GM19043 (cell line): Measurements from ENCODE around the gene RAPGEFL1.
"Not testable (repeated sequence)": the region's sequence is repeated elsewhere in the genome, so short reads cannot be mapped to it uniquely, and the experiment has no call there.

ENCODE experiments used
- ATAC-seq: cut with Tn5 transposase; IDR thresholded peaks from one replicate; pipeline ENCODE4 v1.9.1; 2021; ENCODE audit warnings: low read depth; ENCODE audit not compliant: unreplicated experiment

RAPGEFL1 gene

DNA sequence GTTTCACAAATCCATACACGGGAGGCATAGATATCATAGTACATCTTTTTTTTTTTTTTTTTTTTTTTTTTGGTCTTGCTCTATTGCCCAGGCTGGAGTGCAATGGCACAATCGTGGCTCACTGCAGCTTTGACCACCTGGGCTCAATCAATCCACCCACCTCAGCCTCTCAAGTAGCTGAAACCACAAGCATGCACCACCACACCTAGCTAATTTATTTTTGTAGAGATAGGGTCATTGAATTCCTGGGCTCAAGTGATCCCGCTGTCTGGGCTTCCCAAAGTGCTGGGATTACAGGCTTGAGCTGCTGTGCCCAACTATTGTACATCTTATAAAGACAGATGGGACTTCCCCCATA lies 3.5 kb upstream of the RAPGEFL1 start:
- no peak for ATAC-seq

DNA sequence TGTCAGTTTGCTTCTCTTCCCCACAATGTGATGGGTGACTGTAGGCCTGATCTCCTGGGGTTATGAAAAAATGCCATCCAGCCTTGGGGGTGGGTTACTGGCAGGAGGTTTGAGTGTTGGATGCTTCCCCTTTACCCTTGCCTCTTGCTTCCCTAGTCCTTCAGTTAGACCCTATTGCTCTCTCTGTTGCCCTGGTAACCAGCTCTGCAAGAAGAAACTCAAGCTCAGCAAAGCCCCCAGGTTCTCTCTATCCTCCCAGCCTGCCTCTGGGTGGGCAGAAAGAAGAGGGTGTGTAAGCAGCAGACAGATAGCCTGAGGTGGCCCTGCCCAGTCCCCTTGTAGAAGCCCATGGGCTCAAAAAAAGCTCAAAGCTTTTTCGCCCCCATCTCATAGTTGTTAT lies 2.8 kb upstream of the RAPGEFL1 start:
- ATAC-seq, result no peak

DNA sequence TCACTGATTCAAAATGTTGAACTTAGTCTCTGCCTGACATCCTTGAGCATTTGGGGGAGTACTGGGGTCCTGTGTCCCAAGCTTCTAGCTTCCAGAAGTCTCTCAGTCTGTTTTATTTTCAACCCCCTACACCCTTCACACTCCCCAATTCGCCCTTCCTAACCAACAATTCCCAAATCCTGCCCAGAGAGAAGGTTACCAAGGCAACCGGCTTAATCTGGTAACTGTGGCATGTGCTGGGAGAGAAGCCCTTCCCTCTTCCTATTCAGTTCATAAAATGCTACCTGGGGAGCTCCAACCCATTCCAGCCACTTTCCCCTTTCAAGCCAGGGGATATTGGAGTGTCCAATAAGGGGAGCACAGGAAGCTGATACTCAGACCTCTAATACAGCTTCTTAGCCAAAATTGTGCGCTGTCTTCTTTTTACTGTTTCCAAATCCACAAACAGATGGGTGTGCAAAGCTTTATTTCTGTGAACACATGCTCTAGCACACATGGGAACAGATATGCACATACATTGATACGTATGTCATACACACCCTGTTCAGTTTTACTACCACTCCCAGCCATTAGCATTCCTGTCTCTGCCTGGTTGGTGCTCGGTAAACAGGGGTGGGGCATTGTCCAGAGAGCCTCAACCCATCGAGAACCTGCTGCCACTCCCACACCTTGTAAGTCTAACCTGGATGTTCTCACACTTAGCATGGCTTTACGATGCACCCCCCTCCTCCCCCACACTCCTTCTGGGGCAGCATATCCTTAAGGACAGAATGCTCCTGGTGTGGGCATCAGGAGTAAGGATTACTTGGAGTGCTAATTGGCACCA lies 1.1 kb upstream of the RAPGEFL1 start:
- ATAC-seq, result no peak

DNA sequence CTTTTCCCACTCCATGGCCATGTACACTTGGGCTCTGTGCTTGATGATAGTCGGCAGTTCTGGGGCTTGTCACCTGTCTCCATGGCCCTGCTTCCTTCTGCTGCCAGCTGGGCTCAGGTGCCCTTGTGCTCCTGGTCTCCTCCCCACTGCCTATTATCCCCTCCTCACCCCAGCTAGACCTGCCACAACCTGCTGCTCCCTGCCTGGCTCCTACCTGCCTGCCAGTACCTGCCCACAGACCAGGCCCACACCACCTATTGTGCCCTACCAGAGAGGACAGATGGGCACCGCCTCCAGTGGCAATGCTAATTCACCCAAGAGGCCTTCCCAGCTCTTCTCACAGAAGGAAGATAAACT lies 538 bp upstream of the RAPGEFL1 start:
- no peak for ATAC-seq

DNA sequence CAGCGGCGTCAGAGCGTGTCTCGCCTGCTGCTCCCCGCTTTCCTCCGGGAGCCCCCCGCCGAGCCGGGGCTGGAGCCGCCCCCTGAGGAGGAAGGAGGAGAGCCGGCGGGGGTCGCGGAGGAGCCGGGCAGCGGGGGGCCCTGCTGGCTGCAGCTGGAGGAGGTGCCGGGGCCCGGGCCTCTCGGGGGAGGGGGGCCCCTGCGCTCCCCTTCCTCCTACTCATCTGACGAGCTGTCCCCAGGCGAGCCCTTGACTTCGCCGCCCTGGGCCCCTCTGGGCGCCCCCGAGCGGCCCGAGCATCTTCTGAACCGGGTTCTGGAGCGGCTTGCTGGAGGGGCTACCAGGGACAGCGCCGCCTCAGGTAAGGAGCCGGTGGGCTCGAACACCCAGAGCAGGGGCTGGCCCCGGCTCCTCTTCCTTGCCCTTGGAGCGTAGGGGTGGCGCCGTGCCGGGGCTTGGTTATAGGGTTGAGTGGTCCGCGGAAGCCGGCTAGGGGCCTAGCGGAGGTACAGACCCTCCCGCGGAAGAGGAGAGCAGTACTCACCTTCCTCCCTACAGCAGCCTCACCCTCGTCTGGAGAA lies 841 bp downstream of the RAPGEFL1 start:
- no peak for ATAC-seq

DNA sequence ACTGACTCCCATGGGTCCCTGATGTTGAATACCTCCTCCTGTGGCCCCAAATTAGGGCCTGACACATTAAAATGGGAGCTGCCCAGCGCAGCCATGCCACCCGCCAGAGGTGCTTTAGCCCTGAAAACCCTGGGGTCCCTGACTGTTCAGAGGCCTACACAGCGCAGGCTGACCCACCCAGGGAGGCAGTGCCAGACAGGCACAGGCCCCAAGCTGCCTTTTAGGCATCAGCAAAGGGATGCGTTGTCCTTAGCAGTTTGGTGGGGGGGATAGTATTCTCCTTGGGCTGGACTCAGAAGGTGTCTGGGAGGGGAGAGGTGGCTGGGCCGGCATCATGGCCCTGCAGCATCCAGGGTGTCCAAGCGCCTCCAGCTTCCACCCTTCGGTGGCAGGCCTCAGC lies 1.4 kb downstream of the RAPGEFL1 start:
- ATAC-seq, result no peak

DNA sequence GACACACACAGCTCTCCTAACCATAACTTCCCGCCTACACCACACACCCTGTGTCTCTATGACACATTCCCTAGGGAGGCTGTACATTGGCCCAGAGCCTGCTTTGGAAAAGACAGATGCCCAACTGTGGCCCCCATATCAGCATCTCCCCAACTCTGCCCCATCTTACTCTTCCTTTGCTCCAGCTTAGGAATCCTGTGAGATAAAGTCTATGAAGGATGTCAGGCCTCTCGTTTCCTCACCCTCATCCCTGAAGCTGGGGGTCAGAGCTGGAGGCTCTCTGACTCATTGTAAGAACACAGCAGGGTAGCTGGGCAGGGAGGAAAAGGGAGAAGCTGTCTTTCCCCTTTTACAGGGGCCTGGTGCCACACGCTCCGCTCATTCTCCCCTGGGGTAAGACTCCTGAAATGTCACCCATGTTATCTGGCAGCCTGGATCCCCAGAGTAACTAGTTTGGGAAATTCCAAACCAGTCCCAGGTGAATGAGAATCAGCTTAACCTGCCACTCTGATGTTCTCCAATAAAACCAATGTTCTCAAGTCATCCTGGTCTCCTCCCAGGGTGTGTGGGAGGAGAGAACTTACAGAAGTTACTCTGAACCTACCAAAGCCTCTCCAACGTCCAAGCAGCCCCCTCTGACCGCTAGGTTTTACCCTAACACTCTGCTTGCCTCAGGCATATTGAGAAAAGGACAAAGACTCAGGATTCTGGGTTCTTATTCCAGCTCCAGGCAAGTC lies 2.8 kb downstream of the RAPGEFL1 start:
- ATAC-seq, result no peak

DNA sequence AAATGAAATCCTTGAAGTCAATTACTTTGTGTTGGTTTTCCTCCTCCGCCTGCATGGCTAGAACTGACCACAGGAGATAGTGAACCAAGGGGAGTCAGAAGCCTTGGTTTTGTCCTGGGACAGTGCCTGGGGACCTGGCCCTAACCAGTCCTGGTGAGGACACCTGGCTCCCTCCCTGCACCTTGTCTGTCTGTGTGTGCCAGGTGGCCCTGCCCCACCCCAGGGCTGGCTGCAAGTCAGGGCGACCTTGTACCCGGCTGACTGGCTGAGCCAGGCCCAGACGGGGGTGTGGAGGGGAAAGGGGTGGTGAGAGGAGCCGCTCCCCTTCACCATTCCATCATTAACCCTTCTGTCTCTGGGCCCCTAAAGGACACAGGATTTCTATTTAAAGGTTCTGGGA lies 3.4 kb downstream of the RAPGEFL1 start:
- no peak for ATAC-seq

DNA sequence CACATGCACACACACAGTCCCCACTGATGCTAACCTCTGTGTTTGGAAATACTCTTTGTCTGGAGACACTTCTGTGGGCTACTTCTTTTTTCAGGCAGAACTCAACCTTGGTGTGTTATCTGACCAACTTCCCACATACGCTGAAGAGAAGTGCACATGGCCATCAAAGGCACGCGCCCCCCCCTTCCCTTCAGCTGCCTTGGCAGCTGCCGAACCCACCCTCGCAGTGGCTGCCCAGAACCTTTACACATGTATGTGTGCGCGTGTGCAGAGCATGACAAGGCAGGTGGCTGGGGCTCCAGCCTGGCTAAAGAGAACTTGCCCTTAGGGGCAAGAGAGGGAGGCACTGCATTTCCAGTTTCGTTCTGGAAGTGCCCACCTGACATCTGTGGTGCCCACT lies 3.9 kb downstream of the RAPGEFL1 start:
- no peak for ATAC-seq

DNA sequence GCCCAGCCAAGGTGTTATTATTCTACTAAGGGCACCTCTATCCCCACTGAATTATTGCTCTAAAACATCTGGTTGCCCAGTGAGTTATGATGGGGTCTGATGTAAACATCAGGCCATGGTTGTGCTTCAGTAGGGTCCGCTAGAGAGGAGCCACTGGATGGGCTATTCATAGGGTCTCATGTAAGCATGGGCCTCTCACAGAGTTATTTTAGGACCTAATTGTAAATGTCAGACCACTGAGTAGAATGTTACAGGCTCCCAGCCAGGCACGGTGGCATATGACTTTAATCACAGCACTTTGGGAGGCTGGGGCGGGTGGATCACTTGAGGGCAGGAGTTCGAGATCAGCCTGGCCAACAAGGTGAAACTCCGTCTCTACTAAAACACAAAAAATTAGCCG lies 5.3 kb downstream of the RAPGEFL1 start:
- no peak for ATAC-seq

DNA sequence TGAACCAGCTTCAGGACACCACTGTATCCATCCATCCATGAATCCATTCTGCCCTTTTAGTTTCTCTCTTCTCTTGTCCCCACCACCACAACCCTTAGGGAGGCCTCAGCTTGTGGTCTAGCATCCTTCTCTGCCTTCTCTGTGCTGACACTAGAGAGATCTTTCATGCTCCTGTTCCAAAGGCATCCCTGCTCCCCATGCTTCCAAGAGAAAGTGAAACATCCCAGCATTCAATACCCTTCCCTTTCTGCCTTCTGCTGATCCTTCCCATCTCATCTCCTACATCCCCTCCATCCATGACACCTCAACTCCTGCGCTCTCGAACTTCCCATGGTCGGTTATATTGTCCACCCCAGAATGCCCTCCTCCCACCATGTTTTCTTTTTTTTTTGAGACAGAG lies 10.0 kb downstream of the RAPGEFL1 start:
- no peak for ATAC-seq

DNA sequence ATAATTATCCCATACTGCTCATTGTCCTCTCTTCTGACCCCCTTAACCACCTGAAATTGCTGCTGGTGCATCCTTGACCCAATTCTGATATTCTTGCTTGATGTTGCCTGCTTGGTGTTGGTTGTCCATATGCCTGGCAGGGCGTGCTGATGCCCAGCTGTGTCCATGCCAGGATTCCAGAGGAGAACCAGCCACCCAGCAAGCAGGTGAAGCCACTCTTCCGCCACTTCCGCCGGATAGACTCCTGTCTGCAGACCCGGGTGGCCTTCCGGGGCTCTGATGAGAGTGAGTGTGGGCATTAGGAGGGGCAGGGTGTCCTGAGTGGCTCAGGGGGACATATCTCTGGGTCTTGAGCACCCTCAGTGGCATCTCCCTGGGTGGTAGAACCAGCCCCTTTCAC lies 11.4 kb downstream of the RAPGEFL1 start:
- ATAC-seq, result no peak

DNA sequence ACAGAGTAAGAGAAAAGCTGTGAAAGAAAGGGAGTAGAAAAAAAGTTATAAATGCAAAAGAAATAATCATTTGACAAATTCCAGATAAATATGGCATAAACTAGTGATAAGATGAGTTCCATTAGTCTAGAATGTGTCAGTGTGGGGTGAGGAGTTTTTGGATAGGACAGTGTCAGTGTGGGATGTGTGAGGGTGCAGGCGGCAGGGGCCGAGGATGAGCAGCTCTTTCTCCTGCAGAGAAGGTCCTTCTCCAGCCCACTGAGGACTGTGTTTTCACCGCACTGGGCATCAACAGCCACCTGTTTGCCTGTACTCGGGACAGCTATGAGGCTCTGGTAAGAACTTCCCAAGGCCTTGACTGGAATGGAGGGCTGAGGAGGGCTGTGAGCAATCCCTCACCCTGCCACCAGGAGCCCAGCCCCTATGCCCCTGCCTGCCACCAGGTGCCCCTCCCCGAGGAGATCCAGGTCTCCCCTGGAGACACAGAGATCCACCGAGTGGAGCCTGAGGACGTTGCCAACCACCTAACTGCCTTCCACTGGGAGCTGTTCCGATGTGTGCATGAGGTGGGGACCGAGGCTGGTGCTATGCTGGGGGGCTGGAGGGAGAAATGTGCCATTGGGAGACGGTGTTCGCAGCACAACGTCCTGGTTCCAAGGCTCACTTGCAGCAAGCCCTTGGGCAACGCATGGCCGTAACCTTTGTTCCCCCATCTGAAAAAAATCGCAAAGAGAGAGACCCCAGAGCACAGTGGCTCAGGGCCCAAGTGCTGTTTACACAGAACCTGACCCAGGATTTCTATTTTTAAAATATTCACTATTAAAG lies 13.1 kb downstream of the RAPGEFL1 start:
- ATAC-seq, result no peak

DNA sequence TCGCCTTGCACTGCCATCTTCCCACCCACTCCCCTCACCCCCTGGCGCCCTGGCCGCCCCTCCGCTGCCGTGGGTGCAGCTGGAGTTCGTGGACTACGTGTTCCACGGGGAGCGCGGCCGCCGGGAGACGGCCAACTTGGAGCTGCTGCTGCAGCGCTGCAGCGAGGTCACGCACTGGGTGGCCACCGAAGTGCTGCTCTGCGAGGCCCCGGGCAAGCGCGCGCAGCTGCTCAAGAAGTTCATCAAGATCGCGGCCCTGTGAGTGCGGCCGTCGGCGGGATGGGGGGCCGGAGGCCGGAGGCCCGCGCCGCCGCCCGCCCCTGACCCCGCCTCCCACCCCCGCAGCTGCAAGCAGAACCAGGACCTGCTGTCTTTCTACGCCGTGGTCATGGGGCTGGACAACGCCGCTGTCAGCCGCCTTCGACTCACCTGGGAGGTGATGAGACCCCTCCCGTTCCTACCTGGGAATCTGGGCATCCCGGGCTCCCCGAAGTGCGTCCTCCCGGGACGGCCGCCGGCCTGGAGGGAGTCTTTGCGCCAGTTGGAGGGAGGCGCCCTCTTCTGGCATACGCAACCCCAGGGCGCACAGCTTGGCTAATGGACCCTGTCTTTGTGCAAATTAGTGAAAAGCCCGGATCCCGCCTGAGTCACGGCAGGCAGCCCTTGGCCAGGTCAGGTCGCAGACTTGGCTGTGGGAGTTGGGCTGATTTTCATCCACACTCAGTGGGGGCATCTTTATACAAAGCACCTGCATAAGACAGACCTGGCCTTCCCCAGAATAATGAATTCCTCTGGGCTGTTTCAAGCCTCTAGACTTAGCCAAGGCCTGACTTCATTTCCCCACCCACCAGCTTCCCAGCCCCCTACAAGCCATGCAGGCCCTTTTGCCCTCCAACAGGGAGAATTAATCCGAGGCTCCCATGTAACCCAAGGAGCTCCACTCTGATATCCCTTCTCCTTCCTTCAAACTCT lies 14.3 kb downstream of the RAPGEFL1 start:
- ATAC-seq, result peak; percentile 77

DNA sequence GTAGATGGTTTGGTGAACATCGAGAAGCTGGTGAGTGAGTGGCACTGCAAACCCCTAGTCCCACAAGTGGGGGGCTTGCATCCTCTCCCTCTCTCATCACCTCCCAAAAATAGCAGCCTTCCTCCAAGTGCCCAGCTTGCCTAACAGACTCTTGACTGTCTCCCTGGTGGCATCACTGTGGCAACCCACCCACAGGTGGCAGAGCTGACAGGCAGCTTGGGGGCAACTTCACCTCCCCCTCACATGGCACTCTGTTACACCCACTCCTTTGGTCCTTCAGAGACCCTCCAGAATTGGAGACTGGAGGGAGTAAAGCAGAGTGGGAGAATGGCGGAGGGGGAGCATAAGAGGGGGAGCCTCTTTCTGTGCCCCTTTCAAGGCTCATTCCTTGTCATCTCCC lies 15.7 kb downstream of the RAPGEFL1 start:
- no peak for ATAC-seq

DNA sequence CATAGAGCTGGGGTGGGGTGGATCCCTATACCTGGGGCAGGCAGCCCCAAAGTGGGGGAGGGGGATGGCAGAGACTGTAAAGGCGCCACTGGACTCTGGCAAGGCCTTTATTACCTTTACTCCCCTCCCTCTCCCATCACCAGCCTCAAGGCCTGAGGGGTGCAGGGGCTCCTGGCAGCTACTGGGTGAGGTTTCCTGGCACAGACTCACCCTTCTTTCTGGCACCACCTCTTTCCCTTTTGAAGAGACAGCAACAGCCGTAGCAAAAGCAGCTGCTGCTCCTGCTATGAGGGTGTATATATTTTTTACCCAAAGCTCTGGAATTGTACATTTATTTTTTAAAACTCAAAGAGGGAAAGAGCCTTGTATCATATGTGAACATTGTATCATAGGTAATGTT lies 17.6 kb downstream of the RAPGEFL1 start:
- ATAC-seq, result no peak

DNA sequence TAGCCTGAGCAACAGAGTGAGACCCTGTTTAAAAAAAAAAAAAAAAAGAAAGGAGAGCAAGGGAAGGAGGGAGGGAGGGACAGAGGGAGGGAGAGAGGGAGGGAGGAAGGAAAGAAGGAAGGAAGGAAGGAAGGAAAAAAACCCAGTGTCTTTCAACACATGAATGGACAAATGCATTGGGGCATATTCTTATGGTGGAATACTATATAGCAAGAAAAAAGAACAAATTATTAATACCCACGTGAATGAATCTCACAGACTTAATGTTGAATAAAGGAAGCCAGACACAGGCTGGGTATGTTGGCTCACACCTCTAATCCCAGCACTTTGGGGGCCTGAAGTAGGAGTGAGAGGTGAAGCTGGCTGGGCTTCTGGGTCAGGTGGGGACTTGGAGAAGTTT lies 20.3 kb downstream of the RAPGEFL1 start:
- no peak for ATAC-seq

DNA sequence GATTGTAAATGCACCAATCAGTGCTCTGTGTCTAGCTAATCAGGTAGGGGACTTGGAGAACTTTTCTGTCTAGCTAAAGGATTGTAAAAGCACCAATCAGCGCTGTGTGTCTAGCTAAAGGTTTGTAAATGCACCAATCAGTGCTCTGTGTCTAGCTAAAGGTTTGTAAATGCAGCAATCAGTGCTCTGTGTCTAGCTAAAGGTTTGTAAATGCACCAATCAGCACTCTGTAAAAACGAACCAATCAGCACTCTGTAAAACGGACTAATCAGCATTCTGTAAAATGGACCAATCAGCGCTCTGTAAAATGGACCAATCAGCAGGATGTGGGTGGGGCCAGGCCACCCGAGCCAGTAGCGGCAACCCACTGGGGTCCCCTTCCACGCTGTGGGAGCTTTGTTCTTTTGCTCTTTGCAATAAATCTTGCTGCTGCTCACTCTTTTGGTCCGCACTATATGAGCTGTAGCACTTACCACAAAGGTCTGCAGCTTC lies 20.7 kb downstream of the RAPGEFL1 start:
- ATAC-seq, result not testable (repeated sequence)

DNA sequence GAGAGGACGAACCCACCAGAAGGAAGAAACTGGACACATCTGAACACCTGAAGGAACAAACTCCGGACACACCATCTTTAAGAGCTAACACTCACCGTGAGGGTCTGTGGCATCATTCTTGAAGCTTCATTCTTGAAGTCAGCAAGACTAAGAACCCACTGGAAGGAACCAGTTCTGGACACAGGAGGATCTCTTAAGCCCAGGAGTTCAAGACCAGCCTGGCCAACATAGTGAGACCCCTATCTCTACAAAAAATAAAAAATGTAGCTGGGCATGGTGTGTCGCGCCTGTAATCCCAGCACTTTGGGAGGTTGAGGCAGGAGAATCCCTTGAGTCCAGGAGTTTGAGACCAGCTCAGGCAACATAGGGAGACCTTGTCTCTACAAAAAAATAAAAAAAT lies 21.3 kb downstream of the RAPGEFL1 start:
- ATAC-seq, result no peak

DNA sequence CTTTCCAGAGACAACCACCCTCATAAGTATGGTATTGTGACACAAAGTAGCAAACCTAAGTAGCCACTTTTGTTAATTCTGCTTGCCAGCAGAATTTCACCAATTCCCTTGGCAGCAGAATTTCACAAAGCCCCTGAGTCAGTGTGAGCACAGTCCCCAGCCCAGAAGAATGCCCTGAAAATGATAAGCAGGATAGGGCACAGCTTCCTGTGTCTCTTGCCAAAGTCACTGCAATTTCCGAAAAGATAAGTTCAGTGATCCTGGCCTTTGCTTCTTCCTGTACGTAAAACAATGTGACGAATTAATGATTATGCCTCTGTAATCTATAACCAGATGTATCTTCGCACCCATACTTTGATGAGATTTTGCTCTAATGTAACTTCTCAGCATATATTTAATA lies 25.9 kb downstream of the RAPGEFL1 start:
- no peak for ATAC-seq
